Fibroblast of lung (primary cell): ENCODE data around the gene SREBF1.

ENCODE experiments used
- EZH2 ChIP-seq: IDR thresholded peaks from 2 replicates; pipeline ENCODE4 v1.5.1; 2012; ENCODE audit warnings: low read length, control low read depth, mild to moderate bottlenecking; ENCODE audit errors: missing control alignments
- TF ChIP-seq, protein P1 (sequence below), 2 donors: IDR thresholded peaks in 1 of 2; conservative IDR thresholded peaks in 1 of 2; 1 replicate in 1 of 2; 2 replicates in 1 of 2; pipeline ENCODE4 v1.5.1; 2011 to 2012; ENCODE audit warnings: low read length in 2 of 2, control low read depth in 1 of 2, inconsistent platforms in 1 of 2, low read depth in 1 of 2, mild to moderate bottlenecking in 1 of 2

GRCh38 chr17:17880577-17881196 lies 43.9 kb upstream of the SREBF1 start:
- TF ChIP-seq, protein P1, sequence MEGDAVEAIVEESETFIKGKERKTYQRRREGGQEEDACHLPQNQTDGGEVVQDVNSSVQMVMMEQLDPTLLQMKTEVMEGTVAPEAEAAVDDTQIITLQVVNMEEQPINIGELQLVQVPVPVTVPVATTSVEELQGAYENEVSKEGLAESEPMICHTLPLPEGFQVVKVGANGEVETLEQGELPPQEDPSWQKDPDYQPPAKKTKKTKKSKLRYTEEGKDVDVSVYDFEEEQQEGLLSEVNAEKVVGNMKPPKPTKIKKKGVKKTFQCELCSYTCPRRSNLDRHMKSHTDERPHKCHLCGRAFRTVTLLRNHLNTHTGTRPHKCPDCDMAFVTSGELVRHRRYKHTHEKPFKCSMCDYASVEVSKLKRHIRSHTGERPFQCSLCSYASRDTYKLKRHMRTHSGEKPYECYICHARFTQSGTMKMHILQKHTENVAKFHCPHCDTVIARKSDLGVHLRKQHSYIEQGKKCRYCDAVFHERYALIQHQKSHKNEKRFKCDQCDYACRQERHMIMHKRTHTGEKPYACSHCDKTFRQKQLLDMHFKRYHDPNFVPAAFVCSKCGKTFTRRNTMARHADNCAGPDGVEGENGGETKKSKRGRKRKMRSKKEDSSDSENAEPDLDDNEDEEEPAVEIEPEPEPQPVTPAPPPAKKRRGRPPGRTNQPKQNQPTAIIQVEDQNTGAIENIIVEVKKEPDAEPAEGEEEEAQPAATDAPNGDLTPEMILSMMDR (conservative IDR thresholded peaks at IDR 0.05 in 1 of 2, IDR thresholded peaks at IDR 0.05 in 1 of 2; ENCODE audit: low read depth in 1 of 2, low read length in 2 of 2), result no peak
- TF ChIP-seq EZH2, result no peak
